PC-3 (cell line): Measurements from ENCODE around the gene SLC2A9. TPM values are rescaled to one million over a fixed set of nuclear protein-coding genes. Genes with fewer than 3 reads are reported as not detected.

ENCODE experiments used
- ATAC-seq: fragments of 200-7000 bp; cut with Tn5 transposase; 2 replicates; pipeline ENCODE4 v1.9.1; 2020; ENCODE audit warnings: mild to moderate bottlenecking, moderate library complexity
- BruUV-seq: library from RNA; stranded (reverse); fragments of 400-500 nt; replicated peaks from 2 replicates; lab custom pipeline; 2021; lab: Mats Ljungman, UMichigan
- CTCF ChIA-PET: fragments of 300-600 bp; sonication (Branson Sonifier 250); formaldehyde crosslinking; loops from one replicate; lab custom pipeline; 2022; ENCODE audit warnings: antibody characterized with exemption; lab: Charles Lee
- POLR2A ChIA-PET: fragments of 300-600 bp; sonication (Branson Sonifier 250); formaldehyde crosslinking; loops from one replicate; lab custom pipeline; 2022; ENCODE audit warnings: antibody characterized with exemption; ENCODE audit not compliant: unreplicated experiment; lab: Charles Lee
- DNase-seq: peaks from one replicate; pipeline ENCODE4 v3.0.0-alpha.2; 2015
- H2AFZ ChIP-seq: fragments of 300-600 bp; sonication (generic); 2 replicates; pipeline ENCODE4 v1.6.0; 2016; ENCODE audit warnings: antibody characterized with exemption, low read length
- H3F3A ChIP-seq: fragments of 300-600 bp; sonication (generic); one replicate; pipeline ENCODE4 v1.6.0; 2017; ENCODE audit warnings: antibody characterized with exemption, low read length, control low read depth, mild to moderate bottlenecking; ENCODE audit not compliant: unreplicated experiment
- H3K27ac ChIP-seq: fragments of 300-600 bp; sonication (generic); 2 replicates; pipeline ENCODE4 v1.5.1; 2016; ENCODE audit warnings: mild to moderate bottlenecking, low read length
- H3K27me3 ChIP-seq: fragments of 300-600 bp; sonication (generic); 2 replicates; pipeline ENCODE4 v1.6.1; 2016; ENCODE audit warnings: low read length, mixed read lengths
- H3K36me3 ChIP-seq: fragments of 300-600 bp; sonication (generic); 2 replicates; pipeline ENCODE4 v1.6.1; 2016; ENCODE audit warnings: low read depth, mixed run types, low read length, mixed read lengths
- H3K4me1 ChIP-seq: fragments of 300-600 bp; sonication (generic); 2 replicates; pipeline ENCODE4 v1.5.1; 2016; ENCODE audit warnings: low read length; ENCODE audit not compliant: insufficient read depth
- H3K4me2 ChIP-seq: fragments of 300-600 bp; sonication (generic); 2 replicates; pipeline ENCODE4 v1.6.0; 2016; ENCODE audit warnings: low read length
- H3K4me3 ChIP-seq: fragments of 300-600 bp; sonication (generic); 2 replicates; pipeline ENCODE4 v1.5.1; 2016; ENCODE audit warnings: mild to moderate bottlenecking, low read length, mixed read lengths
- H3K79me2 ChIP-seq: fragments of 300-600 bp; sonication (generic); 2 replicates; pipeline ENCODE4 v1.6.1; 2017; ENCODE audit warnings: low read length, mixed read lengths
- H3K9ac ChIP-seq: fragments of 300-600 bp; sonication (generic); 2 replicates; pipeline ENCODE4 v1.6.0; 2016; ENCODE audit warnings: mild to moderate bottlenecking, low read length
- H3K9me2 ChIP-seq: fragments of 300-600 bp; sonication (generic); replicated peaks from 2 replicates; pipeline ENCODE4 v1.6.1; 2016; ENCODE audit warnings: mixed run types, low read length, mixed read lengths
- H3K9me3 ChIP-seq: fragments of 300-600 bp; sonication (generic); 2 replicates; pipeline ENCODE4 v1.6.1; 2016; ENCODE audit warnings: low read length, mixed read lengths
- H4K20me1 ChIP-seq: fragments of 300-600 bp; sonication (generic); 2 replicates; pipeline ENCODE4 v1.6.1; 2016; ENCODE audit warnings: low read length, mixed read lengths
- CTCF ChIP-seq: fragments of 300-600 bp; sonication (generic); conservative IDR thresholded peaks from 2 replicates; pipeline ENCODE4 v1.5.1; 2017; ENCODE audit warnings: antibody characterized with exemption, low read depth, mild to moderate bottlenecking, low read length
- EZH2 ChIP-seq: fragments of 300-600 bp; sonication (generic); IDR thresholded peaks from one replicate; pipeline ENCODE4 v1.6.1; 2017; ENCODE audit warnings: antibody characterized with exemption, mild to moderate bottlenecking, low read length; ENCODE audit not compliant: unreplicated experiment
- EZH2phosphoT487 ChIP-seq: fragments of 300-600 bp; sonication (generic); IDR thresholded peaks from 2 replicates; pipeline ENCODE4 v1.6.1; 2018; ENCODE audit warnings: mild to moderate bottlenecking, antibody characterized with exemption, low read length, borderline replicate concordance
- intact Hi-C: fragments of 100-400 bp; cut with micrococcal nuclease; formaldehyde crosslinking; loops from 2 replicates; pipeline ENCODE4 v1.9.0; 2023
- total RNA-seq: library from RNA; depleted of rRNA; stranded (reverse); fragments of >200 nt; gene quantifications from 2 replicates; pipeline ENCODE4 v1.2.3, GENCODE V29; 2014

Gene SLC2A9
- total RNA-seq, 1 experiment from 2014 or later = 0.11 TPM

GRCh38 chr4:9833421-9833820 lies 187.9 kb downstream of the SLC2A9 start:
- ATAC-seq = no peak
- no peak overlapping the region for H3K4me2 ChIP-seq
- no peaks in the 10 kb centered on the region for H3K9me2 ChIP-seq
- no peaks in the 10 kb centered on the region for H3K36me3 ChIP-seq
- no TSS peak for BruUV-seq
- no peak for TF ChIP-seq EZH2
- TF ChIP-seq CTCF = no peak
- TF ChIP-seq EZH2phosphoT487 = no peak
- ChIA-PET POLR2A (no interaction called here), CTCF (no interaction called here)
- H3K4me1 ChIP-seq = no peaks in the 10 kb centered on the region
- H3K27me3 ChIP-seq = no peaks in the 10 kb centered on the region
- no peaks in the 10 kb centered on the region for H4K20me1 ChIP-seq
- no peak overlapping the region for H3K9ac ChIP-seq
- no peak overlapping the region for H3K27ac ChIP-seq
- intact Hi-C loops = no loop called here
- H3K4me3 ChIP-seq = no peak overlapping the region
- no peaks in the 10 kb centered on the region for H3K79me2 ChIP-seq
- no peak overlapping the region for H2AFZ ChIP-seq
- DNase-seq = no peak
- H3K9me3 ChIP-seq = no peaks in the 10 kb centered on the region
- H3F3A ChIP-seq = no peaks in the 10 kb centered on the region

GRCh38 chr4:9832640-9833039 lies 188.7 kb downstream of the SLC2A9 start:
- intact Hi-C loops = no loop called here
- ATAC-seq = no peak
- no peak overlapping the region for H3K9ac ChIP-seq
- no peaks in the 10 kb centered on the region for H3K27me3 ChIP-seq
- no peak overlapping the region for H3K27ac ChIP-seq
- no peaks in the 10 kb centered on the region for H3K79me2 ChIP-seq
- no peak for DNase-seq
- H3K4me3 ChIP-seq = no peak overlapping the region
- CTCF ChIA-PET = no interaction called here
- no peak overlapping the region for H3K4me2 ChIP-seq
- BruUV-seq = no TSS peak
- POLR2A ChIA-PET = no interaction called here
- no peaks in the 10 kb centered on the region for H4K20me1 ChIP-seq
- no peaks in the 10 kb centered on the region for H3K9me2 ChIP-seq
- no peaks in the 10 kb centered on the region for H3F3A ChIP-seq
- H3K9me3 ChIP-seq = no peaks in the 10 kb centered on the region
- TF ChIP-seq EZH2 (no peak), EZH2phosphoT487 (no peak), CTCF (no peak)
- H3K4me1 ChIP-seq = no peaks in the 10 kb centered on the region
- H2AFZ ChIP-seq = no peak overlapping the region
- H3K36me3 ChIP-seq = no peaks in the 10 kb centered on the region

- Histone ChIP-seq H3K4me3 (no peak overlapping the region), H3K4me2 (no peak overlapping the region), H3K36me3 (no peaks in the 10 kb centered on the region), H3K9me3 (no peaks in the 10 kb centered on the region), H3F3A (no peaks in the 10 kb centered on the region), H2AFZ (no peak overlapping the region), H3K27ac (no peak overlapping the region), H3K27me3 (peaks cover 4% of the 10 kb centered on the region; the same call in 1 of the 2 replicates), H3K79me2 (no peaks in the 10 kb centered on the region), H4K20me1 (no peaks in the 10 kb centered on the region), H3K9ac (no peak overlapping the region), H3K9me2 (no peaks in the 10 kb centered on the region), H3K4me1 (no peaks in the 10 kb centered on the region)
- BruUV-seq = no TSS peak
- intact Hi-C loops = no loop called here
- no peak for DNase-seq
- ChIA-PET CTCF (no interaction called here), POLR2A (no interaction called here)
- ATAC-seq = no peak
- TF ChIP-seq CTCF (no peak), EZH2 (no peak), EZH2phosphoT487 (no peak)
These were observed 194.7 kb downstream of the SLC2A9 start for GRCh38 chr4:9826551-9826950.
